HepG2 (cell line): ENCODE measurements around the gene SEPTIN10. TPM values are rescaled to one million over a fixed set of nuclear protein-coding genes. Genes with fewer than 3 reads are reported as not detected.

ENCODE experiments used
- DZIP1 ChIP-seq: sonication (generic); formaldehyde crosslinking; IDR thresholded peaks from 2 replicates; pipeline ENCODE4 v1.5.0; 2020; ENCODE audit warnings: mild to moderate bottlenecking, missing genetic modification reagents
- EHMT2 ChIP-seq: fragments of 200-600 bp; sonication (generic); IDR thresholded peaks from 2 replicates; pipeline ENCODE4 v1.7.0; 2017; ENCODE audit warnings: antibody characterized with exemption, low read depth, low read length, borderline replicate concordance
- HOXA9 ChIP-seq: sonication (generic); formaldehyde crosslinking; IDR thresholded peaks from 2 replicates; pipeline ENCODE4 v1.8.1; 2022; ENCODE audit warnings: missing genetic modification reagents, mild to moderate bottlenecking, moderate library complexity, borderline replicate concordance
- MLXIP ChIP-seq: sonication (generic); formaldehyde crosslinking; IDR thresholded peaks from 2 replicates; pipeline ENCODE4 v1.9.0; 2021; ENCODE audit warnings: missing genetic modification reagents, borderline replicate concordance
- MNT ChIP-seq: fragments of 450-650 bp; IDR thresholded peaks from 2 replicates; pipeline ENCODE4 v1.6.1; 2016
- NR2F6 ChIP-seq, 2 experiments: IDR thresholded peaks; 2 replicates each; pipeline ENCODE4 v1.6.1; 2016; ENCODE audit warnings: antibody characterized with exemption in 1 of 2, mild to moderate bottlenecking in 1 of 2
- PAX8 ChIP-seq: sonication (generic); formaldehyde crosslinking; IDR thresholded peaks from 2 replicates; pipeline ENCODE4 v1.8.0; 2022; ENCODE audit warnings: mild to moderate bottlenecking, missing genetic modification reagents, borderline replicate concordance
- PRMT3 ChIP-seq: sonication (generic); formaldehyde crosslinking; IDR thresholded peaks from 2 replicates; pipeline ENCODE4 v1.8.1; 2022; ENCODE audit warnings: low read depth, mild to moderate bottlenecking, moderate library complexity, missing genetic modification reagents, borderline replicate concordance
- RAD21 ChIP-seq: fragments of 450-650 bp; formaldehyde crosslinking; IDR thresholded peaks from 2 replicates; pipeline ENCODE4 v1.5.0; 2020; ENCODE audit warnings: mild to moderate bottlenecking
- SPEN ChIP-seq: sonication (generic); formaldehyde crosslinking; IDR thresholded peaks from 2 replicates; pipeline ENCODE4 v1.5.1; 2020; ENCODE audit warnings: low read depth, mild to moderate bottlenecking, missing genetic modification reagents
- ZBED4 ChIP-seq: sonication (generic); formaldehyde crosslinking; IDR thresholded peaks from 2 replicates; pipeline ENCODE4 v1.4.0; 2020; ENCODE audit warnings: missing genetic modification reagents, borderline replicate concordance
- ZNF333 ChIP-seq: sonication (generic); formaldehyde crosslinking; IDR thresholded peaks from 2 replicates; pipeline ENCODE4 v1.4.0; 2020; ENCODE audit warnings: mild to moderate bottlenecking, missing genetic modification reagents, borderline replicate concordance
- ZNF776 ChIP-seq: sonication (generic); formaldehyde crosslinking; IDR thresholded peaks from 2 replicates; pipeline ENCODE4 v1.4.0; 2020; ENCODE audit warnings: mild to moderate bottlenecking, missing genetic modification reagents
- ZNF788 ChIP-seq: sonication (generic); formaldehyde crosslinking; IDR thresholded peaks from 2 replicates; pipeline ENCODE4 v1.5.0; 2020; ENCODE audit warnings: mild to moderate bottlenecking, missing genetic modification reagents, borderline replicate concordance
- polyA plus RNA-seq, 8 experiments: library from polyadenylated mRNA; depleted of rRNA in 3 of 8; stranded (reverse) in 7 of 8; unstranded in 1 of 8; fragments of >200 nt; fragmentation: Illumina TruSeq in 4 of 8; extraction: Trizol in 4 of 8; gene quantifications; 2 replicates each; pipeline versions ENCODE4 v1.2.1 to v1.2.3, GENCODE V29; 2011 to 2016; ENCODE audit warnings: low read depth in 4 of 8, missing spikeins in 1 of 8, mixed read lengths in 1 of 8; ENCODE audit not compliant: insufficient read depth in 1 of 8
- total RNA-seq, 5 experiments: library from RNA; depleted of rRNA; stranded (reverse); fragments of >200 nt; fragmentation: Illumina TruSeq; extraction: Trizol; gene quantifications; 2 replicates each; pipeline ENCODE4 v1.2.3, GENCODE V29; 2016; ENCODE audit warnings: low read depth in 1 of 5

SEPTIN10 gene
- total and polyA plus RNA-seq, 2 of the 13 experiments (the other 11 are each of a cell fraction or from before 2014, with no cell fraction given): 45.8 to 67.5 TPM

- no peak; the same call in 1 of the 2 replicates for TF ChIP-seq EHMT2
- TF ChIP-seq NR2F6 (IDR thresholded peaks at IDR 0.05): peak; percentile 93
- peak; percentile 88 for TF ChIP-seq NR2F6 (CRISPR knock-in tag; IDR thresholded peaks at IDR 0.05)
- TF ChIP-seq MLXIP (CRISPR knock-in tag): peak; percentile 87; the same call in 1 of the 2 replicates
- TF ChIP-seq SPEN (CRISPR knock-in tag): peak; percentile 90
- peak; percentile 41; the same call in 1 of the 2 replicates for TF ChIP-seq ZNF333
- TF ChIP-seq ZNF788 (CRISPR knock-in tag): peak; percentile 95; the same call in 1 of the 2 replicates
- peak; percentile 78 for TF ChIP-seq MNT
- 0 out of 2 replicates have a peak, but pooled peaks have one; percentile 76 for TF ChIP-seq ZBED4 (CRISPR knock-in tag)
- no peak for TF ChIP-seq PAX8 (CRISPR knock-in tag)
- TF ChIP-seq PRMT3 (CRISPR knock-in tag): peak; percentile 77; the same call in 1 of the 2 replicates
- TF ChIP-seq ZNF776 (CRISPR knock-in tag): peak; percentile 12; the same call in 1 of the 2 replicates
- TF ChIP-seq DZIP1 (CRISPR knock-in tag): no peak
- TF ChIP-seq HOXA9: no peak; the same call in 1 of the 2 replicates
- TF ChIP-seq RAD21 (CRISPR knock-in tag): peak; percentile 50
These were observed 31.0 kb upstream of the SEPTIN10 start (continued) for GRCh38 chr2:109644571-109645275.
